Ovary (tissue), 3 donors: ENCODE measurements around the gene MST1.

Experiments used
- CTCF ChIP-seq, 3 donors: fragments of 450-650 bp in 2 of 3; fragments of 200-600 bp in 1 of 3; IDR thresholded peaks; one replicate each; pipeline versions ENCODE4 v1.5.1 to v1.8.0; 2016 to 2022; ENCODE audit warnings: antibody characterized with exemption in 3 of 3, mild to moderate bottlenecking in 1 of 3
- POLR2A ChIP-seq: fragments of 450-650 bp; IDR thresholded peaks from one replicate; pipeline ENCODE4 v1.6.1; 2017; ENCODE audit warnings: antibody characterized with exemption, mild to moderate bottlenecking, moderate library complexity
- donor health status: DM: no; HTN: no; CAD: no.

GRCh38 chr3:49681543-49681942 lies 7.7 kb downstream of the MST1 start:
- TF ChIP-seq CTCF (IDR thresholded peaks at IDR 0.05) (no peak), POLR2A (no peak)
